Epithelial cell of proximal tubule (primary cell): Measurements from ENCODE around the gene POMT2. TPM values are rescaled to one million over a fixed set of nuclear protein-coding genes. Genes with fewer than 3 reads are reported as not detected.
A peak's percentile ranks its signal among the peaks of the same experiment; 100 is the strongest.

Source experiments
- DNase-seq: peaks from one replicate; pipeline ENCODE4 v3.0.0-alpha.2; 2011; ENCODE audit warnings: low read depth
- H3K4me3 ChIP-seq: 2 replicates; pipeline ENCODE4 v1.5.1; 2011; ENCODE audit warnings: low read depth, mild to moderate bottlenecking, low read length
- CTCF ChIP-seq: conservative IDR thresholded peaks from 2 replicates; pipeline ENCODE4 v1.5.1; 2012; ENCODE audit warnings: low read depth, mild to moderate bottlenecking, low read length
- total RNA-seq: library from RNA; depleted of rRNA; stranded (reverse); fragments of >200 nt; gene quantifications from 2 replicates; pipeline ENCODE4 v1.2.3, GENCODE V29; 2015

Gene POMT2
- total RNA-seq, 1 donor from 2014 or later: 17.8 TPM

- DNase-seq: no peak
- TF ChIP-seq CTCF: no peak
- H3K4me3 ChIP-seq: no peak overlapping the region
These were observed 67.1 kb downstream of the POMT2 start for GRCh38 chr14:77253333-77254190.

- DNase-seq: no peak
- no peak for TF ChIP-seq CTCF
These were observed 68.8 kb downstream of the POMT2 start for GRCh38 chr14:77251870-77252269.

GRCh38 chr14:77250927-77251326 is 69.8 kb downstream of the POMT2 start:
- no peak for DNase-seq
- no peak for TF ChIP-seq CTCF
- H3K4me3 ChIP-seq: no peak overlapping the region

More at GRCh38 chr14:77251870-77252269, 68.8 kb downstream of the POMT2 start:
- H3K4me3 ChIP-seq: no peak overlapping the region

- DNase-seq: no peak
- TF ChIP-seq CTCF: no peak
- no peak overlapping the region for H3K4me3 ChIP-seq
These were observed 71.4 kb downstream of the POMT2 start for GRCh38 chr14:77249286-77249685.

GRCh38 chr14:77248666-77249065 is 72.0 kb downstream of the POMT2 start:
- no peak for DNase-seq
- no peak overlapping the region for H3K4me3 ChIP-seq
- no peak for TF ChIP-seq CTCF

GRCh38 chr14:77246784-77247183 is 73.9 kb downstream of the POMT2 start:
- TF ChIP-seq CTCF: no peak
- no peak overlapping the region for H3K4me3 ChIP-seq
- DNase-seq: no peak

GRCh38 chr14:77245820-77246219 is 74.9 kb downstream of the POMT2 start:
- TF ChIP-seq CTCF: peak; percentile 21
- no peak overlapping the region for H3K4me3 ChIP-seq
- DNase-seq: no peak
